Neural progenitor cell (in vitro differentiated cells): Measurements from ENCODE around the gene MMADHC.

Experiments used
- CTCF ChIP-seq: fragments of 200-600 bp; sonication (generic); IDR thresholded peaks from 2 replicates; pipeline ENCODE4 v1.5.1; 2017; ENCODE audit warnings: antibody characterized with exemption, mild to moderate bottlenecking
- EZH2 ChIP-seq: fragments of 200-600 bp; sonication (generic); IDR thresholded peaks from 2 replicates; pipeline ENCODE4 v1.6.1; 2017; ENCODE audit warnings: antibody characterized with exemption, mild to moderate bottlenecking, moderate library complexity
- EZH2phosphoT487 ChIP-seq: fragments of 200-600 bp; sonication (generic); IDR thresholded peaks from 2 replicates; pipeline ENCODE4 v1.6.1; 2017; ENCODE audit warnings: antibody characterized with exemption

- TF ChIP-seq CTCF (no peak), EZH2 (no peak), EZH2phosphoT487 (no peak)
Observed at GRCh38 chr2:149625271-149625670, 37.7 kb upstream of the MMADHC start.
